Activated naive CD4-positive, alpha-beta T cell (primary cell): ENCODE results near the gene XCL2.
"Not testable (repeated sequence)": the region's sequence is repeated elsewhere in the genome, so short reads cannot be mapped to it uniquely, and the experiment has no call there.

Experiments
- DNase-seq, 4 experiments: peaks; one replicate each; lab custom pipeline; 2025; lab: John Stamatoyannopoulos, UW

Gene XCL2, protein sequence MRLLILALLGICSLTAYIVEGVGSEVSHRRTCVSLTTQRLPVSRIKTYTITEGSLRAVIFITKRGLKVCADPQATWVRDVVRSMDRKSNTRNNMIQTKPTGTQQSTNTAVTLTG

GRCh38 chr1:168543840-168544498 lies at the start of gene XCL2:
Gene XCL2 (minus strand): TSS chr1:168543997. CDS start chr1:168543964, 33 bp downstream.
- DNase-seq: not testable (repeated sequence)

GRCh38 chr1:168591641-168592250 lies 47.9 kb upstream of the XCL2 start:
- no peak for DNase-seq

GRCh38 chr1:168591066-168591465 lies 47.3 kb upstream of the XCL2 start:
- DNase-seq: no peak

- DNase-seq: no peak
These were observed 45.4 kb upstream of the XCL2 start for GRCh38 chr1:168589167-168589566.

DNA sequence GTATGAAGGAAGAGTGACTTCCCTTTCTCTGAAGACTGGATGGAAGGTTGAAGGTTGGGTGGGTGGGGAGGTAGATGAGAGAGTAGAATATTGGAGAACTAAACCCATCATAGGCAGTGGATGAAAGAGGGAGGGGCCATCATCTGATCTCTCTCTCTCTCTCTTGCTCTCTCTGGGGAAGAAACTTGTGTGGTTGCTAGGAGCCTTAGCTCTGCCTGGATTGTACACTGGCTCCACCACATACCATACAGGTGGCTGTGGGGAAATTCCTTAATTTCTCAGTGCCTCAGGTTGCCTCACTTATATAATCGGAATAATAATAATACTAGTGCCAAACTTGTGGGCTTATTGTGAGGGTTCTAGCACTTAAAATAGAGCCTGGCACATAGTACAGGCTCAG lies 42.1 kb upstream of the XCL2 start:
- no peak for DNase-seq

- no peak for DNase-seq
These were observed 41.4 kb upstream of the XCL2 start for GRCh38 chr1:168585191-168585590.

GRCh38 chr1:168583571-168583970 lies 39.8 kb upstream of the XCL2 start:
- no peak for DNase-seq

DNA sequence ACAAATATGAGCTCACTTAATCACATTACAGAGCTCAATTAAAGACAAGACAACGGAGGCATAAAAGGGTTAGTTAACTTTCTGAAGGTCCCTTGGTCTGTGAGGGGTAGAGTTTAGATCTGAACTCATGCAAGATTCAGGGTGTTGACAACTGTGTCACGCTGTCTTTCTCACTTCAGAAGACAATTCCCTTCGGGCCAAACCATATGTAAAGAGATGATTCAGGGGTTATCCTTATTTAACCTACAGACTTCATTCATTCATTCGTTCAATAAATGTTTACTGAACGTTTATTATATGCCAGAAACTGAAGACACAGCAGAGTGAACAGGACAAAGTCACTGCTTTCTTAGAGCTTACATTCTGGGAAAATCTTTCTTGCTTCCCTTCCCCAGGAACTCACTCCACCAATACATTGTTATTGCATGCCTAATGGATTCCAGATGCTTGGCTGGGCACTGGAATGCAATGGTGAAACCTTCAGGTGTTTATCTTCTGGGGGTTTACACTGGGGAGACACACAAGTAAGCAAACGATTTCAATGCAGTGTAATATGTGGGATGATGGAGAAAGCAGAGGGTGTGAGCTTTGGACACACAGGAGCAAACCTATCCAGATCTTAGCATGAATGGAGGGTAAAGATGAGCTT lies 39.0 kb upstream of the XCL2 start:
- DNase-seq: no peak

DNA sequence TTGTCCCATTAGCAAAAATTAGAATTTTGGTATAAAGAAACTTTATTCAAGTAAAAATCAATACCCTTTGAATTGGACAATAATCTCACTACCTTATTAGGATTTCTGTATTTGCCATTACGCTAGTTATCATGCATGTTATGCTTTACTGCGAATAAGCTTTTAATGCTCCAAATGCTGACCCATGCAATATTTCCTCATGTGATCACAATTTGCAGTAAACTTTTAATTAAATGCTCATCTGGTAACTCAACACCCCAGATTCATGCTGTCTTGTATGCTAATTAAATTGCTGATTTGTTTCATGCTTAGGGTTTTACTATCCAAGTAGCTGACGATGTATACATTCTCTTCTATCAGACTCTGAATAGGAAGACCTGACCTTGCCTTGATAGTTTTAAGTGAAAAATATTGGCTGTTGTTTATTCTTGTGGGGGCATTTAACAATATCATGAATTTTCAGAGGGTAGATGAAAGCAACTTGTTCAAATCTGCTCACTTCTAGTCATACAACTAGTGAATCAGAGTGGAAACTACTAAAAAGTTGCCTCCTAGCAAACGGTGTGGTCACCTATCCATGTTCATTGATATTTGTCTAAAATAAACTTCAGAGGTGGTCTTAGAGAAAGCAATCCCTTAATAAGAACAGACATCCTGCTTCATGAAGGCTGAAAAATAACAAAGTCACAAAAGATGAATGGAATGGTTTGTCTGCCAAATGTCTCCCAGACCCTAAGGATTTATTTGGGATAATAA lies 38.2 kb upstream of the XCL2 start:
- DNase-seq: no peak

GRCh38 chr1:168580991-168581390 lies 37.2 kb upstream of the XCL2 start:
- DNase-seq: not testable (repeated sequence)

DNA sequence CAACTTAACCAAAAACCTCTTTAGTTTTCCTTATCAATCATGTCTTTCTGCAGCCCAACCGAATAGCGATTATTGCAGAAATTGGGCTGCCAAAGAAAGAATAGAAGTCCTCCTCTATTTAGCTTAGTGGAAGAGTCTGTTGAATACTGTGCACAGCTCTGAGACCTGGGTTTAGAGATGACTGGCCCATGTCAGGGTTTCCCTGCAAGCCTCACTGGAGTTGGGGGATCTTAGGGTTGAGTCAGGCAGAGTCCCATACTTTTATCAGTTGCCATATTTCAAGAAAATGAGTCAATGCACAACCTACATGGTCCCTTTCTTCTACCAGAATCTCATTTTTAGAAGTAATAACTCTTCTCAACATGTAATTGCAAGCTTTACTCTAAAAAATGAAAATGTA lies 36.5 kb upstream of the XCL2 start:
- not testable (repeated sequence) for DNase-seq

DNA sequence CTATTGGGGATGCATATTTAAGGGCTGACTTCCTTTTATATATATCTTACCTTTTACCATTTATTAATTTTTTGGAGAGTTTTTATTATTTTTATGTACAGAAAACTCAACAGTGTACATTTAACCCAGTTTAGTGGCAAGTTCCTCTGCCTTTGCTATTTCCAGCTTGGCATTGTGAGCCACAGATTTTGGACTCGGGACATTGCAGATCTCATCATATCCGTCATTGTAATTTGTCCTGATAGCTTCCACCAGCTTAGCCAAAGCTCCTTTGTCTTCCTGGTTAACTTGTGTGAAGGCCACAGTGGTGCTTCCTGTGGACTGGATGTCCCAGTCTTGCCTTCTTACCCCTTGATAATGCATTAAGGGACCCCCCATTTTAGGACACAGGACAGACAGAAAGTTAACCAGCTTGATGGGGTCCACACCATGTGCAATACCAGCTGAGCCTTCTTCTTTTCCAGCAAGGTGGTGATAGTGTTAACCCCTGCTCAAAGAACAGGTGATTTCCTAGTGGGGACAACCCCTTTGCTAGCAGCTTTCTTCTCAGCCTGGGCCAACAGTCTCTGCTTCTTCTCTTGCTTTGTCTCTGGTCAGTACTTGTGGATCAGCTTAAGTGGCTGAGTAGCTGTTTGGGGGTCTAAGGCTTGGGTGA lies 34.9 kb upstream of the XCL2 start:
- DNase-seq: not testable (repeated sequence)

- DNase-seq: not testable (repeated sequence)
These were observed 32.5 kb upstream of the XCL2 start, which contains the start of gene XCL1 for GRCh38 chr1:168576245-168576688. Gene XCL1 (plus strand): TSS chr1:168576605. CDS start chr1:168576638, 33 bp downstream.

DNA sequence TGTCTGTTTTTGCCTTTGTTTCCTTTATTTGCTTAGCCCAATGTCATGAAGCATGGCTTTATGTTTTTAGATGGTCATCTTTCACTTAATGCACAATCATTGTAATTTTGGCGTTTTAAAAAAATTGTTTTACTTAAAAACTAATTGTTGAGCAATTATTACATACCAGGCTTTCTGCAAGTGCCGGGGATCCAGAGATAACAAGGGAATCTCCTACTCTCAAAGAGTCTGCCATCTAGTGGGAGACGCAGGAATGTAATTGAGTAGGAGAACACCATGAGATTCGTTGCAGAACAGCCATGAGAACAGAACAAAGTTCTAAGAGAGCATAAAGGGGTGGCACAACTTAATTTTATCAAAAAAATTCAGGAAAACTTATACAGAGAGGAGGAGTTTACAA lies 30.4 kb upstream of the XCL2 start:
- not testable (repeated sequence) for DNase-seq

- no peak for DNase-seq
These were observed 28.8 kb upstream of the XCL2 start for GRCh38 chr1:168572633-168573032.

GRCh38 chr1:168570652-168571051 lies 26.9 kb upstream of the XCL2 start:
- no peak for DNase-seq

GRCh38 chr1:168568346-168568745 lies 24.5 kb upstream of the XCL2 start:
- DNase-seq: no peak

GRCh38 chr1:168567568-168567967 lies 23.8 kb upstream of the XCL2 start:
- no peak for DNase-seq

- DNase-seq: no peak
These were observed 23.2 kb upstream of the XCL2 start for GRCh38 chr1:168567007-168567406.

GRCh38 chr1:168565825-168566224 lies 22.0 kb upstream of the XCL2 start:
- no peak for DNase-seq

- DNase-seq: no peak
These were observed 18.2 kb upstream of the XCL2 start for GRCh38 chr1:168561989-168562388.

GRCh38 chr1:168560370-168560769 lies 16.6 kb upstream of the XCL2 start:
- DNase-seq: no peak
